ENCODE results near the gene FLT1.

FLT1 gene

DNA sequence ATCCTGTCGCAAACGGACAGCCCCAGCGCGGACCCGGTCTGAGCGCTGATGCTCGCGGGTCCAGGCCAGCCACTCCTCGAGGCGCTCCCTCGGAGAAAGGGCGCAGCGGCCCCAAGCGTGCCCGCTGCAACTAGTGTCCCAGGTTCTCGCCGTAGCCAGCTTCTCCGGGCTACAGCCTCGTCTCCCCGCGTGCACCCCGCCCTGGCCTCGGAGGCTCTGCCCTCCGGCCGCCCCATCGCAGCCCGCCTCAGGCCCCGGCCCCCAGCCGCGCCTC, 487 bp downstream of the FLT1 start:
- peak; percentile 33 for DNase-seq (ENCODE audit: extremely low spot score)
- TF ChIP-seq FOXM1 (IDR thresholded peaks at IDR 0.05; ENCODE audit: borderline replicate concordance) (no peak), L3MBTL2 (conservative IDR thresholded peaks at IDR 0.05) (peak; percentile 45)
- CTCF ChIA-PET: no interaction called here
- POLR2A ChIA-PET: no interaction called here

DNA sequence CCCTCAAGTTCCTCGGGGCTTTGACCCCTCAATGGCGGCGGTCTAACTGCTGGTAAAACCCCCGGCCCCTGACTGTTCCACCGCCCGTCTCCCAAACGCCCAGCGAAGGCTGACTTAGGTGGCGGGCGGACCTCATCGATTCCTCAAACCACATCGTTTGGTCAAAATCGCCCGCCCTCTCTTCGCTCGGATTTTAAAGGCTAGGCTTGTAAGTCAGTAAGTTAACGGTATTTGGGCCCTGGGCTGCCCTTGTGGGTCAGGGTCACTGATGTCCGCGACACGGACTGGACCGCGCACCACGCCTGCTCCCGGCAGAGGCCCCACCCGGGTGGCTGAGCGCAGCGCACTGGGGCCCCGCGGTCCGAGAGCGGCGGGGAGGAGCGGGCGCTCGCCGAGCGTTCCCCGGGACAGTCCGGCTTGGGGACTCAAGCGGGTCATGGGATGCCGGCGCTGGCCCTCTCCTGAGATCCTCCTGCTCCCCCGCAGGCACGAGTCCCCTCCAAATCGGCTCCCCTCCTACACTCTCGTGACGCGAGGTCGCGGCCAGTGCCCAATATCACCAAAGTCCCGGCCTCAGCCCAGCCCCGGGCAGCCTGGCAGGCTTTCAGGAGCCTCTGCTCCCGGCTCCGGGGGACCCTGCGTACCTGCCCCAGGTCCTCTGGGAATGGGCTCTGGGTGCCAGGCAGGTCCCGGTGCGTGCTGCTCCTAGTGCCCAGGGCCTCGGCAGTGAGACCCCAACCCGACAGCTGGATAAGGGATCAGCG, 1.0 kb downstream of the FLT1 start:
- ChIA-PET POLR2A (no interaction called here), CTCF (no interaction called here)
- DNase-seq (ENCODE audit: extremely low spot score): peak; percentile 28
- TF ChIP-seq TARDBP (IDR thresholded peaks at IDR 0.05): no peak
- no peak for TF ChIP-seq FOXK2 (IDR thresholded peaks at IDR 0.05)
- TF ChIP-seq, protein P1, sequence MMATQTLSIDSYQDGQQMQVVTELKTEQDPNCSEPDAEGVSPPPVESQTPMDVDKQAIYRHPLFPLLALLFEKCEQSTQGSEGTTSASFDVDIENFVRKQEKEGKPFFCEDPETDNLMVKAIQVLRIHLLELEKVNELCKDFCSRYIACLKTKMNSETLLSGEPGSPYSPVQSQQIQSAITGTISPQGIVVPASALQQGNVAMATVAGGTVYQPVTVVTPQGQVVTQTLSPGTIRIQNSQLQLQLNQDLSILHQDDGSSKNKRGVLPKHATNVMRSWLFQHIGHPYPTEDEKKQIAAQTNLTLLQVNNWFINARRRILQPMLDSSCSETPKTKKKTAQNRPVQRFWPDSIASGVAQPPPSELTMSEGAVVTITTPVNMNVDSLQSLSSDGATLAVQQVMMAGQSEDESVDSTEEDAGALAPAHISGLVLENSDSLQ (IDR thresholded peaks at IDR 0.05): no peak
- no peak for TF ChIP-seq ZNF384 (IDR thresholded peaks at IDR 0.05)
- no peak for TF ChIP-seq L3MBTL2 (conservative IDR thresholded peaks at IDR 0.05)
- no peak for TF ChIP-seq HDGF (IDR thresholded peaks at IDR 0.05; ENCODE audit: borderline replicate concordance)
- TF ChIP-seq NFRKB (IDR thresholded peaks at IDR 0.05): no peak
- TF ChIP-seq LEF1 (IDR thresholded peaks at IDR 0.05; ENCODE audit: borderline replicate concordance): no peak
- TF ChIP-seq BHLHE40 (IDR thresholded peaks at IDR 0.05; ENCODE audit: borderline replicate concordance): no peak
- TF ChIP-seq FOXM1 (IDR thresholded peaks at IDR 0.05; ENCODE audit: borderline replicate concordance): no peak
- no peak for TF ChIP-seq ARNT (IDR thresholded peaks at IDR 0.05)
- TF ChIP-seq FOXA1 (IDR thresholded peaks at IDR 0.05): no peak
- no peak for TF ChIP-seq ELF4 (IDR thresholded peaks at IDR 0.05)
- no peak for TF ChIP-seq SP1 (IDR thresholded peaks at IDR 0.05)
- no peak for TF ChIP-seq CTBP1 (IDR thresholded peaks at IDR 0.05; ENCODE audit: borderline replicate concordance)
- TF ChIP-seq SUZ12 (IDR thresholded peaks at IDR 0.05): no peak

DNA sequence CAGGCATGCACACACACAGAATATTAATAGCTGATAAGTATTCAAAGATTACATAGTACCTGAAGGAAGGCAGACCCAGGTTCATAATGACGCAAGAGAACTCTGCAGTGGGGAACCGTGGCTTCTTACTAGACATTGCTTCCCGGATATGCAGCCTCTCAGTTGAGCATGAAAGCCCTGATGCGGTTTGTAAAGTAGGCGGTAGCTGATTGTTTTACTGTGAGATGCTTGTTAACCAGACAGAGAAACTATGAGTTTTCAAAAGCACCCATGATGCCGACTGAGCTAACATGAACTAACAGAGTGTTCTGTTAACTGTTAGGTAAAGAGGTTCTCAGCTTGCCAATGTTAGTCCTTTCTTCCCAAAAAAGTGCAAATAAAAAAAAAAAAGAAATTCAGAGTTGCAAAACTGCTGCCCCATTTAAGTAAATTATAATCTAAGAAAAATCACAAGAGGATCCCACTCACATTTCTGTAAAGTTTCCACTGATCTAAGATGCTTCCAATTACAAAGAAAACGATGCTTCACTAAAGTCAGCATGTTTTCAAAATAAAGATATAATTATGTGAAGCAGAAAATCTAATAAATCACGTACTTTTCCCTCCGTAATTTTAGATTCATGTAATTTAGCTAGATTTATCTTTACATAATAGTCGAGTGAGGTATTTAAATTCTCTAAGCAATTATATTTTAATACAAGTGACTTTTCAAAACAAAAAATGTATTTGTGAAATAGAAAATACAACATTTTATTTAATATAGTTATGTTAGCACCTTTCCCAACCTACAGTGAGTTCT, 2.2 kb downstream of the FLT1 start:
- CTCF ChIA-PET: no interaction called here
- POLR2A ChIA-PET: interaction anchor here (1.5 kb wide), 1 partner anchor 166 kb away, joined by 8 read pairs; the partner anchor contains the start of gene POMP
- DNase-seq (ENCODE audit: extremely low spot score): no peak
- TF ChIP-seq LEF1 (IDR thresholded peaks at IDR 0.05; ENCODE audit: borderline replicate concordance) (no peak), ARNT (IDR thresholded peaks at IDR 0.05) (no peak), L3MBTL2 (conservative IDR thresholded peaks at IDR 0.05) (no peak)

DNA sequence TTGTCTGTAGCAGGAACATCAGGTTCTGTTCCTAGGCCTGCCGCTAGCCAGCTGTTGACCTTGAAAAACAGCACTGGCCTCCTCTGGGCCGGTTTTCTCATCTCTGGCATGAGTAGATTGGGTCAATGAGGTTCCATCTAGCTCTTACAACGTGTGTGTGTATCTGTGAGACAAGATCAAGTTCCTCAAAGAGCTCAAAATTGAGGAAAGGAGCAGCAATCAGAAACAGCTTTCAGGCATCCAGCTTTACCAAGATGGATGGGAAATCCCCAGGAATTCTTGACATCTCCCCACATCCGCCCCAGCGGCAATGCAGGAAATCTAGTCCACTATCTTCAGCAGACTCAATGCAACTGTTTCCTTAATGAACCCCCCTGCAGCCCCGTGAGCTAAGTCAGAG, 4.9 kb downstream of the FLT1 start:
- CTCF ChIA-PET: interaction anchor here (0.5 kb wide), 1 partner anchor 1549 kb away, joined by 3 read pairs; no protein-coding TSS in a partner anchor
- POLR2A ChIA-PET: no interaction called here
- TF ChIP-seq BHLHE40 (IDR thresholded peaks at IDR 0.05; ENCODE audit: borderline replicate concordance) (no peak), FOXM1 (IDR thresholded peaks at IDR 0.05; ENCODE audit: borderline replicate concordance) (no peak), HDGF (IDR thresholded peaks at IDR 0.05; ENCODE audit: borderline replicate concordance) (no peak), CTBP1 (IDR thresholded peaks at IDR 0.05; ENCODE audit: borderline replicate concordance) (no peak), ZNF384 (IDR thresholded peaks at IDR 0.05) (no peak), FOXK2 (IDR thresholded peaks at IDR 0.05) (no peak), NFRKB (IDR thresholded peaks at IDR 0.05) (no peak), ARNT (IDR thresholded peaks at IDR 0.05) (no peak), FOXA1 (IDR thresholded peaks at IDR 0.05) (no peak), TARDBP (IDR thresholded peaks at IDR 0.05) (no peak), L3MBTL2 (conservative IDR thresholded peaks at IDR 0.05) (no peak), SP1 (IDR thresholded peaks at IDR 0.05) (no peak), ELF4 (IDR thresholded peaks at IDR 0.05) (no peak), LEF1 (IDR thresholded peaks at IDR 0.05; ENCODE audit: borderline replicate concordance) (no peak), SUZ12 (IDR thresholded peaks at IDR 0.05) (no peak)
- TF ChIP-seq, protein P1 (IDR thresholded peaks at IDR 0.05): no peak
- no peak for DNase-seq (ENCODE audit: extremely low spot score)

DNA sequence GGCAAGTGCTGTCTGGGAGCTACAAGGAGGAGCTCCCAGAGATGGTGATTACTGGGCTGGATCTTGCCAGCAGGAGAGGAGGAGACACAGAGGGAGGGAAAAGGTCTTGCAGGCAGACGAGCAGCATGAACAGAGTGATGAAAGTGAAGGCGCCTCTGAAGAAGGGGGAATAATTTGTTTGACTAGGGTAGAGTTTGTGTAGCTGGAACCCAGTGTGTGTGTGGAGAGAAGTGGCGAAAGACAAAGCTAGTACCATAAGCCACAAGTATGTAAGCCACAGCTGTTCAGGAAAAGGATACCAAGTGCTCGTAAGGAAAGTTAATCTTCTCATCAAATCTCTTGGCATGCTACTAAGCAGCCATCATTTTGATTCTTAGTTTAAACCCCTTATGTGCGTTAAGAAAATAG, 5.4 kb downstream of the FLT1 start:
- no peak for DNase-seq (ENCODE audit: extremely low spot score)
- POLR2A ChIA-PET: no interaction called here

DNA sequence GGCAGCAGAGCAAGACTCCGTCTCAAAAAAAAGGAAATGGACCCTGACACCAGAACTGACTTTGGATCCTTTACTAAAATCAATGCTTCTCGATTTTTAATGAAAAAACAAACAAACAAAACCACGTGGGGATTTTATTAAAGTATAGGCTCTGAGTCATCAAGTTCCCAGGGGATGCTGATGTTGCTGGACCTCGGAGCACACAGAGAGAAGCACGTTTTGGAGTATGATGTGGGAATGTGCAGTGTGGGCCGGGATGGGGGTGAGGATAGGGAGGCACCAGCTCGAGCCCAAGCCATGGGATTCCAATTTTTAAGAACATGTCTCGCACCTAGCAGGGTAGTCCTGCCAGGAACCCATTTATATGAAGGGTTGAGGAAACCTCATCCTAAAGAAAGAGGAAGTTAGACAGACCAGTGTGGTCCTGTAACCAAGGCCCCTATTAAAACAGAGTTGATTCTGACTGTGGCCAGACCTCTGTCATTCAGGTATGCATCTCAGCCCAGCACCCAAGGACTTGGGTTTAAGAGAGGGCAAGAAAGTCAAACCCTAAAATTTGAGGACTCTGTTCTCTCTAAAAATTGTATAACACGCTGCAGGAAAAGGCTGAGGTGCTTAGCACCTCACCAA, 6.4 kb downstream of the FLT1 start:
- DNase-seq (ENCODE audit: extremely low spot score): no peak
- ChIA-PET CTCF (no interaction called here), POLR2A (no interaction called here)
- TF ChIP-seq HDGF (IDR thresholded peaks at IDR 0.05; ENCODE audit: borderline replicate concordance) (no peak), L3MBTL2 (conservative IDR thresholded peaks at IDR 0.05) (no peak), TARDBP (IDR thresholded peaks at IDR 0.05) (no peak), ARNT (IDR thresholded peaks at IDR 0.05) (no peak), SP1 (IDR thresholded peaks at IDR 0.05) (no peak), FOXM1 (IDR thresholded peaks at IDR 0.05; ENCODE audit: borderline replicate concordance) (no peak), FOXK2 (IDR thresholded peaks at IDR 0.05) (no peak), SUZ12 (IDR thresholded peaks at IDR 0.05) (no peak), NFRKB (IDR thresholded peaks at IDR 0.05) (no peak), FOXA1 (IDR thresholded peaks at IDR 0.05) (no peak), BHLHE40 (IDR thresholded peaks at IDR 0.05; ENCODE audit: borderline replicate concordance) (no peak), CTBP1 (IDR thresholded peaks at IDR 0.05; ENCODE audit: borderline replicate concordance) (no peak), ZNF384 (IDR thresholded peaks at IDR 0.05) (no peak)
- TF ChIP-seq, protein P1 (IDR thresholded peaks at IDR 0.05): no peak

More for the DNA sequence above, 5.4 kb downstream of the FLT1 start:
- CTCF ChIA-PET: interaction anchor here (0.6 kb wide), 1 partner anchor 165 kb away, joined by 3 read pairs; no protein-coding TSS in a partner anchor
- TF ChIP-seq SUZ12 (IDR thresholded peaks at IDR 0.05) (no peak), FOXA1 (IDR thresholded peaks at IDR 0.05) (no peak)
